Measurements from ENCODE around the gene GNE.

Gene GNE

DNA sequence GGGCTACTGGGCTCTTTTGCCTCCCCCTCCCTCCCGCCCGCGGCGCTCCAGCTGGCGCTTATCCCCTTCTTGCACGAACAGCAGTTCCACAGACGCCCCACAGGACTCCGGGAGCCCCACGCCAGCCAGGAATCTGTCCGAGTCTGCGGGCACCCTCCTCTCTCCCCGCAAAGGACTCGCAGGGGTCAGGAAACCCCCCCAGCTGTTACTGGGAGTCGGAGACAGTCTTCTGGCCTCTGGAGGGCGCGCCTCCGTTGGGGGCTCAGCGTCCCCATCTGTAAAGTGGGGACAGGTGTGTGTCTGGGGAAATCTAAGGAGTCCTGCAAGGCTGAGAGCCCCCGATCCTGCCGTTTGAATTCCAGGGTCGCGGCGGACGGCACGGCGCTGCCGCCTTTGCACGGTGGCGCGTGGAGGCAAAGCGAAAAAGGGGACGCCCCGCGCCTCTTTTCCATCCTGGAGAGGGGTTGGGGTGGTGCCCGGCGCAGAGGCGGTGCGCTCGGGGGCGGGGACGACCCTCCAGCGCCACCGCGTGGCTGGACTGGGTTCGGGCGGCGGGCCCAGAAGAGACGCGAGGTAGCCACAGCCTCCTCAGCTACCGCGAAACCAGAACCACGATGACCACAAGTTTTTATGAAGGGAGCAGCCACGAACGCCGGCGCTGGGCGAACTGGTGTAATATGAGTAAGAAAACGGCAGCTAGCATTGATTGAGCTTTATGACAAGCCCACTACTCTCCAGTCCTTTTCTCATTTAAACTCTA is 91.9 kb downstream of the GNE start:
- DNase-seq (ENCODE audit: low read depth, low spot score) = no peak

DNA sequence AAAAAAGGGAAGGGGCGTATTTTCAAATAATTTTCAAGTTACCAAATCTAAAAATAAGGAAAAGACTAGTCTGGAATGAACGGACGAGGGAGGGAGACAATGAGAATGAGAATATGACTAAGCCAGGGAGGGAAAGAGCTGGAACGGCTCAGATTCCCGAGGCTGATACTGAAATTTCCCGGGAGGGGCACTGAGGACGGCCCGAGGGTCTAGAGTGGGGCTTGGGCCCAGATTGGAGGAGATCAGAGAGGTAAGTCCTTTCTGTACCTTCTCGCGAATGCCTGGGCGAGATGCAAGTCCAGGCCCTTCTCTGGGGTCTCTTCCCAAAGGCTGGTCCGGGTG is 92.5 kb downstream of the GNE start:
- no peak for DNase-seq (ENCODE audit: low read depth, low spot score)

DNA sequence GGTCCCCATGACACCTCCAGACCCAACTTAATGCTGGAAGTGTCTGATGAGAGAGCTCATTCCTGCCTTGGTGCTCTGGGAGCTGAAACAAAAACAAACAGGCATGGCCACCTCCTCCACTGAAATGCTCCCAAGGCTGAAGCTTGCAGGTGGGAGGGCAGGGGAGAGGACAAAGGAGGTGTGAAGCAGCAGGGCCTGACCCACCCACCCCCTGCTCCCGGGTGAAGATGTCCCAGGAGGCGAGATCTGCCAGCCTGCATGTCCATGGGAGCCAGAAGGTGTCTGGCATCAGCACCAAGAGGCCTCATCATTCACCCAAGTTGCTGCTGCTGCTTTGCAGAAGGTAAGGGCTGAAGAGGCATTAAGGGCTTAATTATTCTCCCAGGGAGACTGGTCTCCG is 93.3 kb downstream of the GNE start:
- no peak for DNase-seq (ENCODE audit: low read depth, low spot score)
